Measurements from ENCODE around the gene KCNJ10. TPM values are rescaled to one million over a fixed set of nuclear protein-coding genes. Genes with fewer than 3 reads are reported as not detected.
"Not testable (repeated sequence)": the region's sequence is repeated elsewhere in the genome, so short reads cannot be mapped to it uniquely, and the experiment has no call there.

The KCNJ10 gene
- total and polyA plus RNA-seq, 2 of the 13 experiments (the other 11 are each of a cell fraction or from before 2014, with no cell fraction given): 4.4 to 10.3 TPM

DNA sequence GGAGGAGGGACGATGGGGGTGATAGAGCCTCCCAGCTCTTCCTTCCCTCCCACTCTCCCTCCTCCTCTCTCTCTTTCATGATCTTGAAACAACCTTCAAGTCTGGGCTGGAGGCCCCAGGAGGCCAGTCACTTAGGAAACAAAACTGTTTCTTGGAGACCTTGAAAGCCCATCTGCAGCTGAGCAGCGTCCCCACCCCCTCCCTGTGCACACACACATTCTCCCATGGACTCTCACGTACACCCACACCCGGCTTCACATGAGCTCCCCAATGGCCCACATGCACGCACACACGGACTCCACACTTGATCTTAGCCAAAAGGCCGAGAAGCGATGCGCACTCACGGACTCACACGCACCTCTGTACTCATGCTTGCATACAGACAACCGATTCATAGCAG, 42.4 kb upstream of the KCNJ10 start (continued):
- TF ChIP-seq, protein P1, sequence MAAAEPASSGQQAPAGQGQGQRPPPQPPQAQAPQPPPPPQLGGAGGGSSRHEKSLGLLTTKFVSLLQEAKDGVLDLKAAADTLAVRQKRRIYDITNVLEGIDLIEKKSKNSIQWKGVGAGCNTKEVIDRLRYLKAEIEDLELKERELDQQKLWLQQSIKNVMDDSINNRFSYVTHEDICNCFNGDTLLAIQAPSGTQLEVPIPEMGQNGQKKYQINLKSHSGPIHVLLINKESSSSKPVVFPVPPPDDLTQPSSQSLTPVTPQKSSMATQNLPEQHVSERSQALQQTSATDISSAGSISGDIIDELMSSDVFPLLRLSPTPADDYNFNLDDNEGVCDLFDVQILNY (CRISPR knock-in tag; conservative IDR thresholded peaks at IDR 0.05): no peak
- TF ChIP-seq, protein P2, sequence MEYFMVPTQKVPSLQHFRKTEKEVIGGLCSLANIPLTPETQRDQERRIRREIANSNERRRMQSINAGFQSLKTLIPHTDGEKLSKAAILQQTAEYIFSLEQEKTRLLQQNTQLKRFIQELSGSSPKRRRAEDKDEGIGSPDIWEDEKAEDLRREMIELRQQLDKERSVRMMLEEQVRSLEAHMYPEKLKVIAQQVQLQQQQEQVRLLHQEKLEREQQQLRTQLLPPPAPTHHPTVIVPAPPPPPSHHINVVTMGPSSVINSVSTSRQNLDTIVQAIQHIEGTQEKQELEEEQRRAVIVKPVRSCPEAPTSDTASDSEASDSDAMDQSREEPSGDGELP (IDR thresholded peaks at IDR 0.05; ENCODE audit: borderline replicate concordance, low read depth): no peak
- TF ChIP-seq ZFP90 (CRISPR knock-in tag; IDR thresholded peaks at IDR 0.05; ENCODE audit: borderline replicate concordance): no peak
- TF ChIP-seq ZSCAN25 (CRISPR knock-in tag; IDR thresholded peaks at IDR 0.05): no peak

DNA sequence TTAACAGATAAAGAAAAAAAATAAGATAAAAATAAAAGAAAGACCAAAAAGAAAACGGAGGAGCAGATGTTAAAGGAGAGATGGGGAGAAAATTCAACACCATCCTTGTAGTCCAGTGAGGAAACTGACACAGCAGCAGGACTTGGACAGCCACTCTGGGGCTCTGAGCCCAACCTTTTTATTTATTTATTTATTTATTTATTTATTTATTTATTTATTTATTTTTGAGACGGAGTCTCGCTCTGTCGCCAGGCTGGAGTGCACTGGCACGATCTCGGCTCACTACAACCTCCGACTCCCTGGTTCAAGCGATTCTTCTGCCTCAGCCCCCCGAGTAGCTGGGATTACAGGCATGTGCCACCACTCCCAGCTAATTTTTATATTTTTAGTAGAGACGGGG, 41.5 kb upstream of the KCNJ10 start:
- peaks cover 82% of the 10 kb centered on the region for H3K4me1 ChIP-seq (ENCODE audit: insufficient read depth, low read length)
- H3K9me3 ChIP-seq (ENCODE audit: low read length); BruUV-seq (replicated peaks); H3K4me3 ChIP-seq (replicated peaks in 1 of 3; ENCODE audit: insufficient read depth in 1 of 3, low read depth in 2 of 3, low read length in 3 of 3); POLR2A ChIA-PET; H3K79me2 ChIP-seq (ENCODE audit: insufficient read depth, low read length); FAIRE-seq; H3K27me3 ChIP-seq (ENCODE audit: control insufficient read depth in 1 of 2, insufficient read depth in 2 of 2, low read length in 2 of 2); ATAC-seq; H4K20me1 ChIP-seq (ENCODE audit: insufficient read depth, low read length); CTCF ChIA-PET (ENCODE audit: low intra/inter-chr PET ratio, low total read pairs); H3K27ac ChIP-seq (ENCODE audit: extremely low read length, insufficient read depth, low read length); in situ Hi-C loops (cut with HindIII; ENCODE audit: extremely low pct_ligation_motif_present, low pct_unique_long_range_greater_than_20kb); H3K9ac ChIP-seq (ENCODE audit: insufficient read depth, low read depth, low read length); H2AFZ ChIP-seq (ENCODE audit: low read length); intact Hi-C loops (cut with micrococcal nuclease; ENCODE audit: unreplicated experiment); H3K4me2 ChIP-seq (ENCODE audit: low read depth, low read length); H3K36me3 ChIP-seq (replicated peaks in 1 of 2; ENCODE audit: control insufficient read depth in 1 of 2, insufficient read depth in 2 of 2, low read length in 2 of 2); DNase-seq (ENCODE audit: low spot score): not testable (repeated sequence)
- 77% methylated on average over 10 of the region's 10 CpGs for whole genome bisulfite sequencing (ENCODE audit: low lambda C conversion rate)

DNA sequence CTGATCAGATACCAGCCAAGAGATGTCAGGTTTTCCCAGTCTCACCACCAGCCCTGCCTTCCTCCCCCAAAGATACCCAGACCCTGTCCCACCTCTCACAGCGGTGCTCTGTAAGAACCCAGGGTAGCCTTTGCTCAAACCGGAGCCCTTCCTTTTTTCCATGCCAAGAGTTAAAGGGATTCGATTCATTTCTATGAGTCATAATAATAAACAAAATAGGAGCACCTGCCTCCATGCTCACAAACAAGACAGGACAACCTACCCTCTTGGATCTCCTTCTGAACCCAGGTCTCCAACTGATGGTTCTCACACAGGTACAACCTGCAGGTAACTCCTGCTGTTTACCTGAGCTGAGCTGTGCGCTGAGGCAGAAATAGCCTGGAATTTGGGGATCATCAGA, 39.7 kb upstream of the KCNJ10 start:
- Histone ChIP-seq H3K4me2 (ENCODE audit: low read depth, low read length) (peak overlapping the region; percentile 79), H3K4me3 (replicated peaks in 1 of 3; ENCODE audit: insufficient read depth in 1 of 3, low read depth in 2 of 3, low read length in 3 of 3) (peak overlapping the region in 1 of 3 experiments; percentile 38; a peak in 2 of 6 replicates), H3K9ac (ENCODE audit: insufficient read depth, low read depth, low read length) (no peak overlapping the region), H2AFZ (ENCODE audit: low read length) (no peak overlapping the region), H4K20me1 (ENCODE audit: insufficient read depth, low read length) (no peaks in the 10 kb centered on the region), H3K9me3 (ENCODE audit: low read length) (no peaks in the 10 kb centered on the region), H3K36me3 (replicated peaks in 1 of 2; ENCODE audit: control insufficient read depth in 1 of 2, insufficient read depth in 2 of 2, low read length in 2 of 2) (no peaks in the 10 kb centered on the region; a peak in 1 of 5 replicates), H3K4me1 (ENCODE audit: insufficient read depth, low read length) (peaks cover 75% of the 10 kb centered on the region), H3K27ac (ENCODE audit: extremely low read length, insufficient read depth, low read length) (peak overlapping the region; percentile 70), H3K27me3 (ENCODE audit: control insufficient read depth in 1 of 2, insufficient read depth in 2 of 2, low read length in 2 of 2) (no peaks in the 10 kb centered on the region; a peak in 1 of 5 replicates), H3K79me2 (ENCODE audit: insufficient read depth, low read length) (no peaks in the 10 kb centered on the region)
- peak; percentile 5; the same call in 2 of the 3 replicates for ATAC-seq
- intact Hi-C loops (cut with micrococcal nuclease; ENCODE audit: unreplicated experiment) (loop anchor here (2.0 kb wide), 1 partner anchor 143 kb away; no protein-coding TSS in a partner anchor), in situ Hi-C loops (cut with HindIII; ENCODE audit: extremely low pct_ligation_motif_present, low pct_unique_long_range_greater_than_20kb) (loop anchor here (10.0 kb wide), 1 partner anchor 105 kb away; no protein-coding TSS in a partner anchor)
- BruUV-seq (replicated peaks): no TSS peak
- no peak for FAIRE-seq
- DNase-seq (ENCODE audit: low spot score): no peak
- POLR2A ChIA-PET: no interaction called here
- 18% methylated on average over 4 of the region's 4 CpGs for WGBS (ENCODE audit: low lambda C conversion rate)
- CTCF ChIA-PET (ENCODE audit: low intra/inter-chr PET ratio, low total read pairs): no interaction called here
- TF ChIP-seq ZNF605 (CRISPR knock-in tag; IDR thresholded peaks at IDR 0.05): peak; percentile 32; the same call in 1 of the 2 replicates
- TF ChIP-seq ZNF383 (CRISPR knock-in tag; IDR thresholded peaks at IDR 0.05; ENCODE audit: borderline replicate concordance): no peak
- TF ChIP-seq, protein P3, sequence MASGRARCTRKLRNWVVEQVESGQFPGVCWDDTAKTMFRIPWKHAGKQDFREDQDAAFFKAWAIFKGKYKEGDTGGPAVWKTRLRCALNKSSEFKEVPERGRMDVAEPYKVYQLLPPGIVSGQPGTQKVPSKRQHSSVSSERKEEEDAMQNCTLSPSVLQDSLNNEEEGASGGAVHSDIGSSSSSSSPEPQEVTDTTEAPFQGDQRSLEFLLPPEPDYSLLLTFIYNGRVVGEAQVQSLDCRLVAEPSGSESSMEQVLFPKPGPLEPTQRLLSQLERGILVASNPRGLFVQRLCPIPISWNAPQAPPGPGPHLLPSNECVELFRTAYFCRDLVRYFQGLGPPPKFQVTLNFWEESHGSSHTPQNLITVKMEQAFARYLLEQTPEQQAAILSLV (CRISPR knock-in tag; IDR thresholded peaks at IDR 0.05; ENCODE audit: borderline replicate concordance): 0 out of 2 replicates have a peak, but pooled peaks have one; percentile 40
- no peak for TF ChIP-seq REL (CRISPR knock-in tag; conservative IDR thresholded peaks at IDR 0.05)
- no peak for TF ChIP-seq ZNF556 (CRISPR knock-in tag; IDR thresholded peaks at IDR 0.05; ENCODE audit: borderline replicate concordance)
- TF ChIP-seq LCORL (IDR thresholded peaks at IDR 0.05): no peak
- 0 out of 2 replicates have a peak, but pooled peaks have one; percentile 2 for TF ChIP-seq LCORL (CRISPR knock-in tag; IDR thresholded peaks at IDR 0.05)
- TF ChIP-seq, protein P4, sequence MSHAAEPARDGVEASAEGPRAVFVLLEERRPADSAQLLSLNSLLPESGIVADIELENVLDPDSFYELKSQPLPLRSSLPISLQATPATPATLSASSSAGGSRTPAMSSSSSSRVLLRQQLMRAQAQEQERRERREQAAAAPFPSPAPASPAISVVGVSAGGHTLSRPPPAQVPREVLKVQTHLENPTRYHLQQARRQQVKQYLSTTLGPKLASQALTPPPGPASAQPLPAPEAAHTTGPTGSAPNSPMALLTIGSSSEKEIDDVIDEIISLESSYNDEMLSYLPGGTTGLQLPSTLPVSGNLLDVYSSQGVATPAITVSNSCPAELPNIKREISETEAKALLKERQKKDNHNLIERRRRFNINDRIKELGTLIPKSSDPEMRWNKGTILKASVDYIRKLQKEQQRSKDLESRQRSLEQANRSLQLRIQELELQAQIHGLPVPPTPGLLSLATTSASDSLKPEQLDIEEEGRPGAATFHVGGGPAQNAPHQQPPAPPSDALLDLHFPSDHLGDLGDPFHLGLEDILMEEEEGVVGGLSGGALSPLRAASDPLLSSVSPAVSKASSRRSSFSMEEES (CRISPR knock-in tag; IDR thresholded peaks at IDR 0.05): no peak
- no peak for TF ChIP-seq PPARG (CRISPR knock-in tag; conservative IDR thresholded peaks at IDR 0.05)

All from HepG2 (cell line).